Stimulated activated CD4-positive, alpha-beta T cell treated with anti-CD3 and anti-CD28 coated beads, Interleukin-12 subunit alpha, Interleukin-12 subunit beta, amount 100 ng/mL, for 4 hours (primary cell): ENCODE results near the gene FAM222B.
A peak's percentile ranks its signal among the peaks of the same experiment; 100 is the strongest.

Experiments used
- DNase-seq: peaks from one replicate; pipeline ENCODE4 v3.0.0-alpha.2; 2020

FAM222B gene

DNA sequence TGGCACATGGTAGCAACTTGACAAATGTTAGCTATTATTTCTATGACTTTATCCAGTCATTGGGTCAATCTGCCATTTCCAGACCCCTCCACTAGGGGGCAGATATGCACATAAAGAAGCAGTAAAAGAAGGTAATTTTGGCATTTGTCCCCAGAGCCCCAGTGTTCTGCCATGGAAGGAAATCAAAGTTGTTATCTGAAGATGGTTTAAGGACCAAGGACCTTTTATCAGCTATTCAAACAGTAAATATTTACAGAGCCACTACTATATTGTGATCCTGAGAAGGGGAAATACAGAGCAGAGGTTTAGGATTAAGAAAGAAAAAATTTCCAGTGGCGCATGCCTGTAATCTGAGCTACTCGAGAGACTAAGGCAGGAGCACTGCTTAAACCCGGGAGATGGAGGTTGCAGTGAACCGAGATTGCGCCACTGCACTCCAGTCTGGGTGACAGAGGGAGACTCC lies 78.8 kb downstream of the FAM222B start:
- peak; percentile 75 for DNase-seq

DNA sequence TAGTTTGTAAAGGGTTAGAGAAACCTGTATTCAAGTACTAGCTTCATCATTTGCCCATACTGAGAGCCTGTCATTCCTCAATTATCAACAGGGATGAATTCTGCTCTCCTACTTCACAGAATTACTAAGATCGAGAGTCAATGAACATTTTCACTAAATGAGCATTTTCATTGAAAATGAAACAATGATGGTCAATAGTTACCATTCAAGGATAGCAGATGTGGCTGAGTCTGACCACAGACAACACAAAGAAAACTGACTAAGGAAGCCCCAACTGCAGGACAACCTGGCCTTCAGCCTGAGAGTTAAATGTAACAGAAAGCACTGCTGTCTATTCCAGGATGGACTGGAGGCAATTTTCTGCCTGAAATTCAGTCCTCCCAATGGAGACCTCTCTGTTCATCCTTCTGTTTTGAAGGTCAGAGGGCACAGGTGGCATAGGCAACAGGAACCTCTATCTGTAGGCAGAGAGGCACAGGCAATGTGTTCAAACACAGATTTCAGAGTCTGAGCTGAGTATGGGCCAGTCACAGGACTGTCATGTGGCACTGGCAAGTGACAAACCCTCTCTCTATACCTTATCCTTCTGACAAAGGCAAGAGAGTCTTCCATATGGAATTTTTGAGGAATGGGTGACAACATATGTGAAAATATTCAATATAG lies 79.3 kb downstream of the FAM222B start:
- DNase-seq = no peak

DNA sequence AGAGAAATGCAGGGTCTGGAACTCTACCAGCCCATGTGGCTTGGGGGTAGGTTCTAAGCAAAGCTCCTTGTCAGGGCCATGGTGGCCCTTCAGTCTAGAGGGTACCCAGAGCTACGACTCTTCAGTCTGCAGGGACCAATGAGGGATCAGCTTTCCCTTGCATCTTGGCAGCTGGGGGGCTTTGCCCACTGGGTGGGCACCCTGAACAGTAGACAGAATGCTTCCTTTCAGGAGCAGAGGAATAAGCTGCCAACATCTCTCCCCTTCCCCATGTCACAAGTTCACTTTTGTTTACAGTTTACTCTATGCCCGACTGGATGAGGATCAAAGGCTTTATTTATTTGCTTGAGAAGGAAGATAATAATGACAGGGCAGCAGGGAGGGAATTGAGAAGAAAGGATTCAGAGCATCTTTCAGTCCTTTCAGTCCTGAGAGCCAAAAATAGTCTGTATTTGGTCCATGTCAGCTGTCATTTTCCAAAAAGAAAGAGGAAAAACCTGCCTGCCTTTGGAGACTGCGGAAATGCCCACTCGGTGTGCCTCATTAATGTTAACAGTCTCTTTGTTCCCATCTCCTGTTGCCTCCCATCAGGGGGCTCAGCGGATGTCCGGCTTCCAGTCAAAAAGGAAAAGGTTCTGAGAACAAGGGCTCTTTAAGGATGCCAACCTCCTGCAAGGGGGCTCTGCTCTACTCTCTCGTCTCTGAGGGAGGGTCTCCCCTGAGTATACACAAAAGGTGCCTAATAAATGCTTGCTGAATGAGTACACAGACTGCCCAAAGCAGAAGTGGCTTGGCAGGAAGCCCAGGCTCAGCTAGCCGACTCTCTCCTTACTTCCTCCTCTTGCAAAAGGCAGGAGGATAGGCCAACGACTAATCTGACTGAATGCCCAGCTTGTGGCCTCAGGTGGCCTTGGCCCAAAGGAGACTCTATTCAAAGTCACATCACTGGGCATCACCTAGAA lies 81.7 kb downstream of the FAM222B start:
- DNase-seq = no peak

DNA sequence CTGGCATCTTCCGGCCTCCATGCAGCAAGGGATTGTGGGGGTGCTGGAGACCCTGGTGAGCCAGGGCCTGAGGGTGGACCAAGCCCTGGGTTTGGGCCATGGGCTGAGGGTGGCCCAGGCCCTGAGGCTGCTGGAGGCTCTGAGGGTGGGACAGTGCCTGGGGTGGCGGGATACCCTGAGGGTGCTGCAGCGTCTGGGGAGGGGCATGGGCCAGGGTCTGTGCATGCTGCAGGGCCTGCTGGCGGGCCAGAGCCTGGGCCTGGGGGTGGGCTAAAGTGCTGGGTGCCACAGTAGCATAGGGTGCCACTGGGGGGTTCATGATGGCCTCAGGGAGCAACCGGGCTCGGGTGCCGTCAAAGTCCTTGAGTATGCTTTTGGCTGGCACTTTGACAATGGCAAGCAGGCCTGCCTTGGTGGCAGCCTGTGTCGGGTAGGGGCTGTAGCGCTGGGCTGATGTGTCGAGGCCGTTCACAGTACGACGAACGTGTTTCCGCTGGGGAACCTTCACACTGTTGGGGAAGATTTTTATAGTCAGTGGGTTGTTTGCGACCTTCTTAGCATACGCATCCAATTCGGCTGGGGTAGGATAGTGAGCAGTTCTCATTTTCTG lies 83.2 kb downstream of the FAM222B start:
- no peak for DNase-seq

DNA sequence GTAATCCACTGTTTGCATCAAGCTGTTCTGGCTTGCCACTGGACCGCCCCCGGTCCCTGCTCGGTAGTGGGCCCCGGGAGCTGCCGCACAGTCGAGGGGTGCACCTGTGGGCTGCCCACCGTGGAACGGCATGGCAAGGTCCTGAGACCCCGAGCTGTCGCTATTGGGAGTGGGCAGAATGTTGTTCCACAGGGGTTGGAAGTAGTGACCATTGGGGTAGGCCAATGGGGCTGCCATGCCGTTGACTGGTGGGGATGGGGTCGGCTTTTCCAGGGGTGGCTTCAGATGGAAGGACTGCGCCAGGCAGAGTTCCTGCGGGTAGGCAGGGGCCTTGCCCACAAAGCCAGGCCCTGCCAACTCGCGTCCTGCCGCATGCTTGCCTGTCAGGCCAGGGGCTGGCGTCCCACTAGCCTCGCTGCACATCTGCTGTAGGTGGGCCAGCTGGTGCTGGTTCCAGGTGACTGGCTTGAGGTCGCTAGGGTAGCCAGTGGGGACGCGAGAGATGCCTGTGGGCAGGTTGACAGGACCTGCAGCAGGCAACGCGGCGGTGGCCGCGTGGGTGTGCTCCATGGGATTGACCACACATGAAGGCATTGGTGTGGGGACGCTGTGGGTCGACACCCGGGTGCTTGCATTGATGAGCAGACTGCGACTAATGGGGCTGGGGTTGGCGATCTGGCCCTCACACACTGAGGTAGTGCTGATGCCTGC lies 84.0 kb downstream of the FAM222B start:
- DNase-seq = no peak

DNA sequence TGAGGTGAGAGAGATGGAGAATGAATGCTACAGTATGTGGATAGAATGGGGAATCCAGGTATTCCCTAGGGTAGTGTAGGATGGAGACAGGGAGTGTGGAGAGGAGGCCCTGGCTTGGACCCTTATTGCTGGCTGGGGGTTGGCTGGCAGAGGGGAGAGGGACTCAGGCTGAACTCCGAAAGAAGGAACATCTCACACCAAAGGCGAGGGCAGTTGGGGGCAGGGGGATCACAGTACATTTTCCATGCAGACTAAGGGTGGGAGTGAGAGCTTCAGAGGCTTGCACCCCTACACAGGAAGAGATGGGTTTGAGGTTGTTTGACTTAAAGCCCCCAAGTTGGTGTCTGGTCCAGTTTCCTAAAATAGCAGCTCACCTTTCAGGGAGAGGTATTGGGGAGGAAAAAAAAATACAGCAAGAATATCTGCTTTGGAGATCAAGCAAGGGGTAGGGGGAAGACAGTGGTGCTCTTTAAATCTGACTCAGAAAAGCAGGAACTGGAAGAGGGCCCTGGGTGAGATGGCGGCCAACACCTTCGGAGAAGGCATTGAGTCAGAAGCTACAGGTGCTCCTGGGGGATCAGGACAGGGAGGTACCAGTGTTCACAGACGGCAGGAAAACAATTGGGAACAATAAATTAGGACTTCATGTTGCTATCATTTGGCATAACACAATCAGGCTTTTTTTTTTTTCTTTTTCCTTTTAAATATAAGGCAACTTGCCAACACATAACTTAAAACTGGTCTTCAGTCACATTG lies 86.4 kb downstream of the FAM222B start:
- no peak for DNase-seq

DNA sequence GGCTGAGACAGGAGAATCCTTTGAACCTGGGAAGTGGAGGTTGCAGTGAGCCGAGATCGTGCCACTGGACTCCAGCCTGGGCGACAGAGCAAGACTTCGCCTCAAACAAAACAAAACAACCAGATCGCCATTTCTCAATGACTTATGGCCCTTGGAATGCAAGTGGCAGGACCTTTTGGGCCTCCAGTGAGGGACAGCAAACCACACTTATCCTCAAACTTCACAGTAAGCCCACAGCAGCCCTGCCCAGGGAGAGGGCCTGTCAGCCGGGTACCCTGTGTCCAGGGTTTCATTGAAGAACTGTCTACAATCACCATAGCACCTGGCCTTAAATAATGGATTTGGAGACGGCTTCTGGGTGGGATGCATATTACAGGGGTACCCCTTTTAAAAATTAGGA lies 87.1 kb downstream of the FAM222B start:
- DNase-seq = no peak

DNA sequence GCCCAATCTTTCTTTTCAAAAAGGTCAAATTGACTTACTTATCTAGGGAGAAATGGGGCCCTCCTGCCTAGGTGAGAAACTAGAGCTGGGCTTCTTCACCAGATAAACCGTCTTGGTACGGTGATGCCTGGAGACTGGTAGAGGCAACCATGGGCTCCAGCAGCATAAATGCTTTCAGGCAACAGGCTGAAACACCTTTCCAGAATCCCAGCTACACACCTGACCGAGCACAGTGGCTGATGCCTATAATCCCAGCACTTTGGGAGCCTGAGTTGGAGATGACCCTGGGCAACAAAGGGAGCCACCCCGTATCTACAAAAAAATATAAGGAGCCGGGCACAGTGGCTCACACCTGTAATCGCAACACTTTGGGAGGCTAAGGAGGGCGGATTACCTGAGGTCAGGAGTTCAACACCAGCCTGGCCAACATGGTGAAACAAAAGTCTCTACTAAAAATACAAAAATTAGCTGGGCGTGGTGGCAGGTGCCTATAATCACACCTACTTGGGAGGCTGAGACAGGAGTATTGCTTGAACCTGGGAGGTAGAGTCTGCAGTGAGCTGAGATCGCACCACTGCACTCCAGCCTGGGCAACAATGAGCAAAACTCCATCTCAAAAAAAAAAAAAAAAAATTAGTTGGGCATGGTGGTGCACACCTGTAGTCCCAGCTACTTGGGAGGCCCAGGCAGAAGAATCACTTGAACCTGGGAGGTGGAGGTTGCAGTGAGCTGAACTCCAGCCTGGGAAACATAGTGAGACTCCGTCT lies 90.8 kb downstream of the FAM222B start:
- DNase-seq = no peak

DNA sequence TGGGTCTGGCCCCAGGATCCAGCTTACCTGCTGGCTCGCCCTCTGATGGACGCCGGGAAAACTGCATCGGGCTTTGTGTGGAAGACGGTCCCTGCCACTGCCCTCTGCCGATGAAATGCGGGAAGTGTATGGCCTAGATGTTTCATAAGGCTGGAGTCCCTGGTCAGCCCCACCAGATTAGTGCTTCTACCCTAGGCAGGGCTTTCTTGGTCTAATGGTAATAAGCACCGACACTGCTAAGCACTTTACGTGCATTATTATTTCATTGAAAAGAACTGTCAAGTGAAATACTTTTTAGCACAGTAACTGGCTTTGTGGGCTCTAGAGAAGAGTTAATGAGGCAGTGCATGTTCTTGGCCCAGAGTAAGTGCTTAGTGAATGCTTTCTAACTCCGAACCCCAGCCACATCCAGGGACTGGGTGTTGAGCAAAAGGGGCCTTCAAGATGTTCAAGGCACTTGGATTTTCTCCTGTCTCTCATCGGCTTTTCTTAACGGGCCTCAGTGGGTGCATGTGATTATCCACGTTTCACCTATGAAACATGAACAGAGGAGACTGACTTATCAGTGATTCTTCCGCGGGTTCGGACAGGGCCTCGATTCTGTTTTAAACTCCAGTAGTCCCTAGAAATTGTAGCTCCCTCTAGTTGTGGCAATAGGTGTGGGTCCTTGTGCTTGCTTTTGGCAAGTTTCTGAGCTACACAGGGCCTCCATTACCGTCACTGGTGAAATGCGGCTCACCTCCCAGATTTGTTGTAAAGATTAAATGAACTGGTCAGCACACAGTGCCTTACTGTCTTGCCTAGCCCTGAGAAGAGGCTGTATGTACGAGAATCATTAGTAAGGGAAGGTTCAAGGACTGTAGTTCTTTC lies 92.2 kb downstream of the FAM222B start:
- peak; percentile 84 for DNase-seq

DNA sequence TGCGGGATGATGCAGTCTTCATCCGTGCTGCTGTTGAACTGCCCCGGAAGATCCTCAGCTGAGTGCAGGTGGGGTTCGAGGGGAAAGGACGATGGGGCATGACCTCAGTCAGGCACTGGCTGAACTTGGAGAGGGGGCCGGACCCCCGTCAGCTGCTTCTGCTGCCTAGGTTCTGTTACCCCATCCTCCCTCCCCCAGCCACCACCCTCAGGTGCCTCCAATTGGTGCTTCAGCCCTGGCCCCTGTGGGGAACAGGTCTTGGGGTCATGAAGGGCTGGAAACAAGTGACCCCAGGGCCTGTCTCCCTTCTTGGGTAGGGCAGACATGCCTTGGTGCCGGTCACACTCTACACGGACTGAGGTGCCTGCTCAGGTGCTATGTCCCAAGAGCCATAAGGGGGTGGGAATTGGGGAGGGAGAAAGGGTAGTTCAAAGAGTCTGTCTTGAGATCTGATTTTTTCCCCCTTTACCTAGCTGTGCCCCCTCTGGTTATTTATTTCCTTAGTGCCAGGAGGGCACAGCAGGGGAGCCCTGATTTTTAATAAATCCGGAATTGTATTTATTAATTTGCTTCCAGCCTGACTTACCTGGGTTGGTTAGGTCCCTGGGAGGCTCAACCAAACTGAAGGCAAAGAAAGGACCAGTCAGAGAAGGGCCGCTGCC lies 92.9 kb downstream of the FAM222B start:
- DNase-seq = no peak

DNA sequence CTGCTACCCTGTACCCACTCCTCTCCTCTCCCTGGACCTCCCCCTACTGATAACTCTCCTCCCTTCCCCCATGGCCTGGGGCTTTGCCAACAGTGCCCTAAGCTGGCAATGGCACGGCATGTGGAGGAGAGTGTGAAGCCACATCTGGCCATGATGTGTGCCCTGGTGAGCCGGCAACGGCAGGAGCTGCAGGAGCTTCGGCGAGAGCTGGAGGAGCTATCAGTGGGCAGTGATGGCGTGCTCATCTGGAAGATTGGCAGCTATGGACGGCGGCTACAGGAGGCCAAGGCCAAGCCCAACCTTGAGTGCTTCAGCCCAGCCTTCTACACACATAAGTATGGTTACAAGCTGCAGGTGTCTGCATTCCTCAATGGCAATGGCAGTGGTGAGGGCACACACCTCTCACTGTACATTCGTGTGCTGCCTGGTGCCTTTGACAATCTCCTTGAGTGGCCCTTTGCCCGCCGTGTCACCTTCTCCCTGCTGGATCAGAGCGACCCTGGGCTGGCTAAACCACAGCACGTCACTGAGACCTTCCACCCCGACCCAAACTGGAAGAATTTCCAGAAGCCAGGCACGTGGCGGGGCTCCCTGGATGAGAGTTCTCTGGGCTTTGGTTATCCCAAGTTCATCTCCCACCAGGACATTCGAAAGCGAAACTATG lies 93.6 kb downstream of the FAM222B start:
- DNase-seq = no peak

DNA sequence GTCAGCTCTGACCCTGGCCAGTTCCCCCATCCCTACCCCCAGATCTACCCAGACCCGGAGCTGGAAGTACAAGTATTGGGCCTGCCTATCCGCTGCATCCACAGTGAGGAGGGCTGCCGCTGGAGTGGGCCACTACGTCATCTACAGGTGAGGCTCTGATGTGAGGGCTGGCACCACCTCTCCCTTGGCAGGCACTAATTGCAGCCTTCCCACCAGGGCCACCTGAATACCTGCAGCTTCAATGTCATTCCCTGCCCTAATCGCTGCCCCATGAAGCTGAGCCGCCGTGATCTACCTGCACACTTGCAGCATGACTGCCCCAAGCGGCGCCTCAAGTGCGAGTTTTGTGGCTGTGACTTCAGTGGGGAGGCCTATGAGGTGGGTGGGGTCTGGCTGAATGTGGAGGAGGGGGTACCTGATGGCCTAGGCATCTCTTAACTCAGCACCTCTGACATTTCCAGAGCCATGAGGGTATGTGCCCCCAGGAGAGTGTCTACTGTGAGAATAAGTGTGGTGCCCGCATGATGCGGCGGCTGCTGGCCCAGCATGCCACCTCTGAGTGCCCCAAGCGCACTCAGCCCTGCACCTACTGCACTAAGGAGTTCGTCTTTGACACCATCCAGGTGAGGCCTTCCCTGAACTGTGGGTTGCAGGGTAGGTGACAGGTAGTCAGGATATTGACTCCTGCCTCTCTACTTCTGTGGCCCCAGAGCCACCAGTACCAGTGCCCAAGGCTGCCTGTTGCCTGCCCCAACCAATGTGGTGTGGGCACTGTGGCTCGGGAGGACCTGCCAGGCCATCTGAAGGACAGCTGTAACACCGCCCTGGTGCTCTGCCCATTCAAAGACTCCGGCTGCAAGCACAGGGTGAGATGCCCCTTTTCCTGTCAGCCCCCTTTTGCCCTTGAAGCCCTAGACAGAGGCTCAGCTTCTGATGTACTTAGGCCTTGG lies 94.5 kb downstream of the FAM222B start:
- no peak for DNase-seq

DNA sequence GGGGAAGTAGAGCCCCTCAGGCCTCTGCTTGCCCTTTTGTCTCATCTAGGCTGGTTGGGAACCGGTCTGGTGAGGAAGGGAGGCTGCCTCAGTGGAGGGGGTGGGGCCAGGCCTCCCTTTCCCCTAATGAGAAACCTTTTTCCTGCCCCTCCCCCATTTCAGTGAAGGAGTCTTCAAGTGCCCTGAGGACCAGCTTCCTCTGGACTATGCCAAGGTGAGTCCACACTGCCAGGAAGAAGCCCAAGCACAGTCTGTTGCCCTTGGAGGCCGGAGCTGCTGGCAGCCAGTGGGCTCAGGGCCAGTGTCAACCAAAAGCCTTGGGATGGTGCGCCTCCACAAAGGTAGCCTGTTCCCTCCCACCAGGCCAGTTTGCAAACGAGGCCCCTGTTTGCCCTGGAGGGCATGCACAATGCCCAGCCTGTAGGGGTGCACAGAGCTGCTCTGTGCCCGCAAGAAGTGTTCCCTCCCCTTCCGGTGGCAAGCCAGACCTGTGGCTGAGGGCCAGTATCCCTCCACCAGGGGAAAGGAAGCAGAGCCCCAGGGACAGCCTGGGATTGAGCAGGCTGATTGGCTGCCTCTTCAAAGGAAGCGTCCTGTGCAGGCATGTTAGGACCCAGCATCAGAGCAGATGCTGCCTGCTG lies 95.4 kb downstream of the FAM222B start:
- no peak for DNase-seq

DNA sequence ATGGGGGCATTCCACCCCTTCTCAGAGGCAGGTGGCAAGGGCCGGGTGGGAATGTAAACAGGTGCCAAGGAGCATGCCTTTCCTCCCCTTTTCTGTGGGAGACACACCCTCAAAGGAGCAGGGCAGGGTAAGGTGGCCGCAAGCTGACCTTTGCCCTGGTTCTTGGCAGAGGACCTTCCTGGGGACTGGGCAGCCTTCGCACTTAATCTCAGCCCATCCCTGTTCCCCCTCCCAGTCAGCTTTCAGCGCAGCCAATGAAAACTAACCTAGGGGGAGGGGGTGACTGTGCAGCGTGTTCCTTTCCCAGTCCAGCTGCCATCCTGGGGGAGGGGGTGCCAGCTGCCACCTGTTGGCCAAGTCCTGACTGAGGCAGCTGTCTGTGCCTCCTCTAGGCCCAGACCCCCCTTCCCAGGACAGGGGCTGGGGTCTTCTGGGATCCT lies 96.0 kb downstream of the FAM222B start:
- DNase-seq = no peak

DNA sequence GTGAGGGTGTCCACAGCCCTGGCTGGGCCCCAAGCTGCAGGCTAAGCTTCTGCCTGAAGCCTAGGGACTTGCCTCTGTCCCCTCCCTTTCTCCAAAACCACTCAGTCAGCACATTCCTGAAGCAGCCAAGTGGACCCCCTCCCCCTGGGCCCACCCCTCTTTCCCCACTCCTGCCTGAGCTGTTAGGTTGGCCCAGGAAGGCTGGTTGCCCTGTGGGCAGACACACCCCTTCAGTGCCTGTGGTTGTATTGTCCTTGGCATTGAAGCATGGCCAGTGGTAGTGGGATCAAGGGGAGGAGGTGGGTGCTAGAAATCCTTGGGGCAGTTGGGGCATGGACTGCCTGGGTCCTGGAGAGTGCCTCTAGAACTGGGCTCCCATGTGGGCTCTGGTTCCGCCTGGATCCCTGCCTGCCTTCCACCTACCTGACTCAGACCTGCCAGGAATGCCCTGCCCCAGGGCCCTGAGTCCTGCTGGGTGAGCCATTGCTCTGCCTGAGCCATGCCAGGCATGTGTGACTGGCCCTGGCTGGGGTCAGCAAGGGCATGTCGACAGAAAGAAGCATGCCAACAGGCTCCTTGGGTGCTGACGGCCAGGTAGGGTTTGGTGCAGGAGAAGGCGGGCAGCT lies 96.7 kb downstream of the FAM222B start:
- DNase-seq = no peak

DNA sequence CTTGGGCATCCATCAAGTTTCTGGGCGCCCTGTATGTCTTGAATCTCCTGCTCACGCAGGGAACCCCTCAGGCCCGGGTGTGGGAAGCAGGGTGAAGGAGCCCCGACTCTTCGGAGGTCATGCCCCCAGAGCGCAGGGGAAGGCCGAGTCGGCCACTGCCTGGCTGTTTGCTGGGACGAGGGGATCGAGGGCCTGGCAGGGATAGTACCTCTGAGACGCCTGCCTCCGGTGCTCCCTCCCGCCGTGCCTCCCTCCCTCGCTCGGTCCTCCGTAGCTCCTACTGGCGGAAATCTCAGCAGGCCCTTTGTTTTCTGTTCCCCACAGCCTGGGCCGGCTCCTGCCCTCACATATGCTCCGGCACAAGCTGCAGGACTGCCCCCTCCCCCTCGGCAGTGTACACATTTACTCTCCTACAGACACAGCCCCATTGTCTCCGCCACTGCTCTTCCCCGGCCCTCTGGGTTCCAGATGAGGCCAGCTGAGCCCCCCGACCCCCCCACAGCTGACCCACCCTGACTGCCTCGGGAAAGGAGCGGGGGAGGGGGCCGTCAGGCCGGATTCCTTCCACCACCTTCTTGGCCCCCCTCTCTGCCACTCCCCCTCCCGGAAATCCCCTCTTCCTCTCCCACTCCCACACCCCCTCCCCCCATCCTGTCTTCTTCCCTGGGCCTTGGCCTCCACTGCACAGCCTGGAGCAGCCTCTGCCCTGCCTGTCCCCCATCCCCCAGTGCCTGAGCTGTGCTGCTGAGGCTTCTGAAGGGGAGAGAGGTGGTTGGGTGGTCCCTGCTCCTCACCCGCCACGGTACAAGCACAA lies 97.4 kb downstream of the FAM222B start:
- peak; percentile 28 for DNase-seq
